Activated T-cell treated with anti-CD3 and anti-CD28 coated beads, Interleukin-2, amount 50 U/mL, for 48 hours (primary cell): ENCODE data around the gene UGGT1.

ENCODE experiments used
- DNase-seq, 2 experiments: peaks; one replicate each; pipeline ENCODE4 v3.0.0-alpha.2; 2020

The UGGT1 gene

GRCh38 chr2:128108166-128108565 lies 17.2 kb downstream of the UGGT1 start:
- DNase-seq: no peak

DNA sequence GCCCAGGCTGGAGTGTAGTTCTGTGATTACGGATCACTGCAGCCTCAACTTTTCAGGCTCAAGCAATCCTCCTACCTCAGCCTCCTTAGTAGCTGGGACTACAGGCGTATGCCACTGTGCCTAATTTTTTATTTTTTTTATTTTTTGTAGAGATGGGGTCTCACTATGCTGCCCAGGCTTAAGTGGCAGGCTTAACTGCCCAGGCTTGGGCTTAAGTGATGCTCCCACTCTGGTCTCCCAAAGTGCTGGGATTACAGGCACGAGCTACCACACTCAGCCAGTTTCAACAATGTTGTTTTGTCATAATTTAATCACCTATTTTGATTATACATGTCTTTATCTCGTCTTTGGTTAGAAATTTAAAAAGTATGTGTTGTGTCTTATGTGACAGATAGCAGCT lies 18.2 kb downstream of the UGGT1 start:
- no peak for DNase-seq

- no peak for DNase-seq
These were observed 25.1 kb downstream of the UGGT1 start for GRCh38 chr2:128115921-128116623.

DNA sequence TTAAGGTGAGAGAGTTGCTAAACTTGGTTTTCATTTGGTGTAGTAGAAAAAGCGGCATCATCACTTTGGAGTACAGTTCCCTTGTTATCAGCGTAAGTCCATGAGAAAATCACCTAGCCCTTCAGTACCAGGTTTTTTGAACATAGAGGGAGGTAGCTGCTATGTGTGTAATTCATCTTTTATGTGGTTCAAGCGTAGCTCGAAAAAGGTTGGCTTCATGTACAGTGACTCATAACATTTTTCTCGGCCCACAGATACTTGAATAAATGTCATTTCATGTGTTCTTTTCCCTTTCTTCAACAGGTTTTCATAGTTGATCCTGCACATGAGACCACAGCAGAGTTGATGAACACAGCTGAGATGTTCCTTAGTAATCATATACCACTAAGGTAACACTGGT lies 43.6 kb downstream of the UGGT1 start:
- DNase-seq: no peak

- no peak for DNase-seq
These were observed 46.2 kb downstream of the UGGT1 start for GRCh38 chr2:128137094-128137616.

- DNase-seq: no peak
These were observed 48.6 kb downstream of the UGGT1 start for GRCh38 chr2:128139624-128140023.

- DNase-seq: no peak
These were observed 54.7 kb downstream of the UGGT1 start for GRCh38 chr2:128145651-128146050.

DNA sequence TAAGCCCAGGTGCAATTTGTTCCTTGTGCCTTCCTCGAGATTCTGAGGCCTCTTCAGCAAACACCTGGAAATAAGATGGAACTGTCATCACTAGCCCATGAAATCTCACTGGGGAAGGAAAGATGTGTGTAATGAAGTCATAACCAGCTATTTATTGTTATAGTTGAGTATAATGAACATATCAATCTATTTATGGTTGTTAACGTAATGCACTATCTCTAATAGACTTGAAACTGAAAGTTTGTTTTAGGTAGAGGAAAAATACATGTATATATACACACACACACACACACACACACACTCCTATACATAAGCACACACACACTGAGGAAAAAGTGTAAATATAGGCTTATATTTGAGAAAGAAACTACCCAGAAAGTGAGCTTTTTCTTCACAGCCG lies 62.8 kb downstream of the UGGT1 start:
- no peak for DNase-seq

- DNase-seq: no peak
These were observed 63.2 kb downstream of the UGGT1 start for GRCh38 chr2:128154225-128154624.

DNA sequence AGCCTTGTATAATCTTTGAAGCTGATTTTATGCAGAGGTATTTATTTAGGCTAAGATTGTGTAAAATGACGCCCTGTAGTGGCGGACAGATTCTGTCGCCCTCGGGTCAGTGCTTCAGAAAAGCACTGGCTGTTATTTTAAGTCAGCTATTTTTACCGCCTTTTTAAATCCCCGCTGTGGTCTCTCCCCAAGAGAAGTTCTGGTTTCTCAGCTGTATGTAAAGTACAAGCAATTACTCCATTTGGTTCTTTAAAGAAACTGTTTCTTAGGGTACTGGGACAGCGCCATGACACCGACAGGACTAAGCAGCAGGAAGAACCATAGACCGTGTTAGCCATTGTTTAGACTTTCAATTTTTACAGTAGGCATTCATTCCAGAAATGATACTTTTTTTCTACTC lies 65.0 kb downstream of the UGGT1 start:
- no peak for DNase-seq

GRCh38 chr2:128156812-128157211 lies 65.8 kb downstream of the UGGT1 start:
- DNase-seq: no peak

DNA sequence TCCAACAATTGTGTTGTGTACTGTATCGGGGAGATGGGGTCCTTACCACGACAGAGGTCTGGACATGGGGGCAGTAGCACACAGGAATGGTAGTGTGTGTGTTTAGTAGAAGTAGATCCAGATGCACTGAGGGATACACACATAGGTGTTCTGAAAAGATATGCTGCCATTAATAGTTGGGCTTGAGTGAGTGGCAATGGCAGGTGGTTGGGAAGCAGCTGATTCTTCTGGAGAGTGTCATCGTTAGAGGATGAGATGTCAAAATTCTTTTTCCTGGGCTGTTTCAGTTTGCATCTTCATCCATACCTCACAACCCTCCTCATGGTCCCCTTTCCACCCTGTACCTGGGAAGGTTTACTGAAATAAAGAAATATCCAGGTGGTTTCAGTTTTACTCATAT lies 66.6 kb downstream of the UGGT1 start:
- DNase-seq: no peak

DNA sequence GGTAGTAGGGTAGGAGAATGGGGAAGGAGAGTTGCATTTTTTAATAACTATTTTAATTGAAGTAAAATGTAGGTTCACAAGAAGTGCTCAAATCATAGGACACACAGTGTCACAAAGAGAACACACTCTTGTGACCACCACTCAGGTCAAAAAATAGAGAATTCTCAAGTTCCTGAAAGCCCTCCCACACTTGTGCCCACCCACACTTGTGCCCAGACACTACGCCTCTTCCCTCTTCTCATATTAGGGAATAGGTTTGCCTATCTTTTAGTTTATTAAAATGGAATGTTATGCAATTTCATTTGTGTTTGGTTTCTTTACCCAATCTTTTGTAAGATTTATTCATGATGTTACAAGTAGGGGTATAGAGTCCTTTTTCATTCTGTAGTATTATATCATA lies 67.2 kb downstream of the UGGT1 start:
- DNase-seq: no peak

- no peak for DNase-seq
These were observed 68.4 kb downstream of the UGGT1 start for GRCh38 chr2:128159437-128159836.

- DNase-seq: no peak
These were observed 69.7 kb downstream of the UGGT1 start for GRCh38 chr2:128160616-128161275.

DNA sequence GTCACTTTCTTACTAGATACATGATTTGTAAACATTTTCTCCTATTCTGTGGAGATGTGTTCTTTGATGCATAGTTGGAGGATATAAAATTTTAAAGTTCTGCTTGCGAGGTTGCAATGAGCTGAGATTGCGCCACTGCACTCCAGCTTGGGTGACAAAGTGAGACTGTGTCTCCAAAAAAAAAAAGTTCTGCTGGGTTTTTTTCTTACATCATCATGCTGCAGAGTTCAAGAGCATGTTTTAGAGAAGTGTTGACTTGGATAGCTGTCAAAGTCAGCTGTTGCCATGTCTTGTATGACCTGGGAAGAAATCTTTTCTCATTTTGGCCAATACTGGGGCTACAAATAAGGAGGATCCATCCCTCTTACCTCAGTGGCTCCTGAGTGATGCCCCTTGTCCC lies 71.3 kb downstream of the UGGT1 start:
- no peak for DNase-seq

- no peak for DNase-seq
These were observed 73.3 kb downstream of the UGGT1 start for GRCh38 chr2:128164311-128164710.

- DNase-seq: no peak
These were observed 75.8 kb downstream of the UGGT1 start for GRCh38 chr2:128166746-128167353.

DNA sequence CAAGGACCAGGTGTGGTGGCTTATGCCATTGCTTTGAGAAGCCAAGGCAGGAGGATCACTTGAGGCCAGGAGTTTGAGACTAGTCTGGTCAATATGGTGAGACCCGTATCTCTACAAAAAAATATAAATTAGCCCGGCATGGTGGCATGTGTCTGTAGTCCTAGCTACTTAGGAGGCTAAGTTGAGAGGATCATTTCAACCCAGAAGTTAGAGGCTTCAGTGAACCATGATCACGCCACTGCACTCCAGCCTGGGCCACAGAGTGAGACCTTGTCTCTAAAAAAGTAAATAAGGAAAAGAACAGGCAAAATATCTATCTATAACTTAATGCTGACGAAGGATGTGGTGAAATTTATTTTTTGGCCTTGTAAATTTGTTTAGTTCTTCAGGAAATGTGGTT lies 78.1 kb downstream of the UGGT1 start:
- no peak for DNase-seq

- DNase-seq: no peak
These were observed 78.5 kb downstream of the UGGT1 start for GRCh38 chr2:128169497-128169896.

GRCh38 chr2:128169933-128170709 lies 79.1 kb downstream of the UGGT1 start:
- no peak for DNase-seq

- DNase-seq: no peak
These were observed 79.8 kb downstream of the UGGT1 start for GRCh38 chr2:128170776-128171175.

DNA sequence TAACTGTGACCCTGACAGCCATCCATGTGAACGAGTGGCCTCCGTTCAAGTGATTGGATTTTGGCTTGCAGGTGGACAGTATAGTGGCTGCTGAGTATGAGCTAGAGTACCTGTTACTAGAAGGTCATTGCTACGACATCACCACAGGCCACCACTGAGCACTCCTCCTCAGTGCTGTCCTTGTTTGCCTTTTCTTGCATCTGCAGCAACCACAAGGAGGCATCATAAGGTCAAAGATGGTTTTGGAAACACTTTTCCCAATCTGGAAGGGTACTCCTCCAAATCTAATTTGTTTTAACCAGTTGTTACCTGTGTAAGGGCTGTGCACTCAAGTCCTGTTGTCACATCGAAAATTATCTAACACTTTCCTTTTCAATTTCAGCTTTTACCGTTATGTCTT lies 81.2 kb downstream of the UGGT1 start:
- no peak for DNase-seq
